Osteocyte (in vitro differentiated cells): ENCODE data around the gene MYO1G. TPM values are rescaled to one million over a fixed set of nuclear protein-coding genes. Genes with fewer than 3 reads are reported as not detected.

Experiments used
- DNase-seq: peaks from one replicate; pipeline ENCODE4 v3.0.0; 2021; ENCODE audit warnings: mixed read lengths; ENCODE audit not compliant: unreplicated experiment; ENCODE audit errors: extremely low spot score
- H3K27ac Mint-ChIP-seq: one replicate; pipeline ENCODE4 v1.8.0; 2021; ENCODE audit warnings: mild to moderate bottlenecking, mixed read lengths; ENCODE audit not compliant: unreplicated experiment
- H3K27me3 Mint-ChIP-seq: one replicate; pipeline ENCODE4 v1.8.0; 2021; ENCODE audit warnings: mixed read lengths; ENCODE audit not compliant: unreplicated experiment
- H3K36me3 Mint-ChIP-seq: one replicate; pipeline ENCODE4 v1.8.0; 2021; ENCODE audit warnings: mixed read lengths; ENCODE audit not compliant: unreplicated experiment
- H3K4me1 Mint-ChIP-seq: one replicate; pipeline ENCODE4 v1.8.0; 2021; ENCODE audit warnings: mixed read lengths; ENCODE audit not compliant: unreplicated experiment
- H3K4me3 Mint-ChIP-seq: one replicate; pipeline ENCODE4 v1.8.0; 2021; ENCODE audit warnings: mild to moderate bottlenecking, moderate library complexity, mixed read lengths; ENCODE audit not compliant: unreplicated experiment
- H3K9me3 Mint-ChIP-seq: one replicate; pipeline ENCODE4 v1.8.0; 2021; ENCODE audit warnings: mixed read lengths; ENCODE audit not compliant: unreplicated experiment
- CTCF ChIP-seq: fragments of 200-600 bp; sonication (generic); IDR thresholded peaks from 2 replicates; pipeline ENCODE4 v1.5.0; 2021; ENCODE audit warnings: antibody characterized with exemption, mild to moderate bottlenecking, moderate library complexity
- total RNA-seq: library from RNA; stranded (reverse); gene quantifications from 2 replicates; pipeline ENCODE4 v1.2.1, GENCODE V29; 2021

The MYO1G gene
- total RNA-seq, 1 donor from 2014 or later: 0.05 TPM

GRCh38 chr7:45017253-45017652 is 38.4 kb upstream of the MYO1G start:
- Mint-ChIP-seq H3K27me3 (no peaks in the 10 kb centered on the region), H3K4me3 (no peak overlapping the region), H3K27ac (no peak overlapping the region), H3K36me3 (peaks cover 17% of the 10 kb centered on the region), H3K9me3 (no peaks in the 10 kb centered on the region), H3K4me1 (peaks cover 3% of the 10 kb centered on the region)
- TF ChIP-seq CTCF: no peak
- DNase-seq: no peak

GRCh38 chr7:45015313-45015712 is 36.5 kb upstream of the MYO1G start:
- no peak for DNase-seq
- H3K27ac Mint-ChIP-seq: no peak overlapping the region
- H3K36me3 Mint-ChIP-seq: peaks cover 15% of the 10 kb centered on the region
- H3K4me1 Mint-ChIP-seq: peaks cover 1% of the 10 kb centered on the region
- no peaks in the 10 kb centered on the region for H3K27me3 Mint-ChIP-seq
- no peaks in the 10 kb centered on the region for H3K9me3 Mint-ChIP-seq
- no peak for TF ChIP-seq CTCF
- H3K4me3 Mint-ChIP-seq: no peak overlapping the region

- no peak for DNase-seq
- Mint-ChIP-seq H3K36me3 (peaks cover 15% of the 10 kb centered on the region), H3K27ac (no peak overlapping the region)
These were observed 34.7 kb upstream of the MYO1G start for GRCh38 chr7:45013465-45013967.

GRCh38 chr7:45007571-45008328 is 28.9 kb upstream of the MYO1G start:
- Mint-ChIP-seq H3K9me3 (no peaks in the 10 kb centered on the region), H3K36me3 (no peaks in the 10 kb centered on the region), H3K4me3 (no peak overlapping the region), H3K27me3 (no peaks in the 10 kb centered on the region), H3K27ac (no peak overlapping the region), H3K4me1 (peaks cover 8% of the 10 kb centered on the region)
- DNase-seq: no peak
- TF ChIP-seq CTCF: no peak

More at GRCh38 chr7:45013465-45013967, 34.7 kb upstream of the MYO1G start:
- Mint-ChIP-seq H3K4me3 (no peak overlapping the region), H3K27me3 (no peaks in the 10 kb centered on the region), H3K9me3 (no peaks in the 10 kb centered on the region), H3K4me1 (peaks cover under 1% of the 10 kb centered on the region)
- no peak for TF ChIP-seq CTCF

- Mint-ChIP-seq H3K4me1 (peaks cover 9% of the 10 kb centered on the region), H3K27ac (peak overlapping the region; percentile 5), H3K4me3 (no peak overlapping the region), H3K9me3 (no peaks in the 10 kb centered on the region), H3K36me3 (no peaks in the 10 kb centered on the region), H3K27me3 (no peaks in the 10 kb centered on the region)
- no peak for TF ChIP-seq CTCF
- no peak for DNase-seq
These were observed 28.3 kb upstream of the MYO1G start for GRCh38 chr7:45007106-45007505.
